Right lobe of liver (tissue), 4 donors: ENCODE measurements around the gene F13B.

Source experiments
- POLR2A ChIP-seq: fragments of 450-650 bp; IDR thresholded peaks from one replicate; pipeline ENCODE4 v1.6.1; 2017; ENCODE audit warnings: antibody characterized with exemption, mild to moderate bottlenecking
- TF ChIP-seq, protein P1 (sequence below), 4 donors: fragments of 200-600 bp in 3 of 4; fragments of 450-650 bp in 1 of 4; IDR thresholded peaks; one replicate each; pipeline versions ENCODE4 v1.5.1 to v1.8.0; 2016 to 2022; ENCODE audit warnings: antibody characterized with exemption in 4 of 4, mild to moderate bottlenecking in 2 of 4
- donor health status: DM: no; HTN: no; CAD: no.
- donor health status: DM: no; HTN: no; CAD: no.
- donor health status: DM: no; HTN: yes; CAD: no.

DNA sequence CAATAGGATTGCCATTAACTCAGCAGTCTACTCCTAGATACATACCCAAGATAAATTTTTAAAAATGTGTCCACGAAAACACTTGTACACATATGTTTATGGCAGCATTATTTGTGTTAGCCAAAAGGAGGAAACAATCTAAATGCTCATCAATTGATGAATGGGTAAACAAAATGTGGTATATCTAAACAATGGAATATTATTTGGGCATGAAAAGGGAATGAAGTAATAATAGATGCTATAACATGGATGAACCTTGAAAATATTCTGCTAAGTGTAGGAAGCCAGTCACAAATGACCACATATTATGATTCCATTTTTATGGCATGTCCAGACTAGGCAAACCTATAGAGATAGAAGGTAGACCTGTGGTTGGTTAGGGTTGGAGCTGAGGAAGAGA is 55.4 kb downstream of the F13B start:
- TF ChIP-seq, protein P1, sequence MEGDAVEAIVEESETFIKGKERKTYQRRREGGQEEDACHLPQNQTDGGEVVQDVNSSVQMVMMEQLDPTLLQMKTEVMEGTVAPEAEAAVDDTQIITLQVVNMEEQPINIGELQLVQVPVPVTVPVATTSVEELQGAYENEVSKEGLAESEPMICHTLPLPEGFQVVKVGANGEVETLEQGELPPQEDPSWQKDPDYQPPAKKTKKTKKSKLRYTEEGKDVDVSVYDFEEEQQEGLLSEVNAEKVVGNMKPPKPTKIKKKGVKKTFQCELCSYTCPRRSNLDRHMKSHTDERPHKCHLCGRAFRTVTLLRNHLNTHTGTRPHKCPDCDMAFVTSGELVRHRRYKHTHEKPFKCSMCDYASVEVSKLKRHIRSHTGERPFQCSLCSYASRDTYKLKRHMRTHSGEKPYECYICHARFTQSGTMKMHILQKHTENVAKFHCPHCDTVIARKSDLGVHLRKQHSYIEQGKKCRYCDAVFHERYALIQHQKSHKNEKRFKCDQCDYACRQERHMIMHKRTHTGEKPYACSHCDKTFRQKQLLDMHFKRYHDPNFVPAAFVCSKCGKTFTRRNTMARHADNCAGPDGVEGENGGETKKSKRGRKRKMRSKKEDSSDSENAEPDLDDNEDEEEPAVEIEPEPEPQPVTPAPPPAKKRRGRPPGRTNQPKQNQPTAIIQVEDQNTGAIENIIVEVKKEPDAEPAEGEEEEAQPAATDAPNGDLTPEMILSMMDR (IDR thresholded peaks at IDR 0.05), result no peak
- no peak for TF ChIP-seq POLR2A
